HepG2 (cell line): Measurements from ENCODE around the gene ALX3. TPM values are rescaled to one million over a fixed set of nuclear protein-coding genes. Genes with fewer than 3 reads are reported as not detected.

Experiments
- CREB1 ChIP-seq, 2 experiments: fragments of 450-650 bp in 1 of 2; IDR thresholded peaks; 2 replicates each; pipeline ENCODE4 v1.6.1; 2016 to 2017; ENCODE audit warnings: control low read depth in 1 of 2, mild to moderate bottlenecking in 1 of 2, missing compliant biosample characterization in 1 of 2, missing genetic modification characterization in 1 of 2
- CTCF ChIP-seq: sonication (generic); formaldehyde crosslinking; IDR thresholded peaks from 2 replicates; pipeline ENCODE4 v1.5.0; 2020; ENCODE audit warnings: mild to moderate bottlenecking, missing genetic modification reagents, moderate library complexity
- ELF4 ChIP-seq: sonication (generic); formaldehyde crosslinking; IDR thresholded peaks from 2 replicates; pipeline ENCODE4 v1.5.0; 2020; ENCODE audit warnings: missing genetic modification reagents, mild to moderate bottlenecking, moderate library complexity, borderline replicate concordance
- HMGXB4 ChIP-seq, 2 experiments: sonication (generic) in 1 of 2; formaldehyde crosslinking in 1 of 2; IDR thresholded peaks; 2 replicates each; pipeline versions ENCODE4 v1.4.0 to v1.6.1; 2018 to 2020; ENCODE audit warnings: missing genetic modification reagents in 2 of 2, borderline replicate concordance in 1 of 2, low read depth in 1 of 2, mild to moderate bottlenecking in 1 of 2, missing biosample characterization in 1 of 2
- IRF9 ChIP-seq: sonication (generic); formaldehyde crosslinking; IDR thresholded peaks from 2 replicates; pipeline ENCODE4 v1.8.0; 2022; ENCODE audit warnings: missing genetic modification reagents, mild to moderate bottlenecking, borderline replicate concordance
- NFKB2 ChIP-seq: sonication (generic); formaldehyde crosslinking; IDR thresholded peaks from 2 replicates; pipeline ENCODE4 v1.4.0; 2020; ENCODE audit warnings: missing genetic modification reagents, borderline replicate concordance
- NR3C1 ChIP-seq: sonication (generic); formaldehyde crosslinking; IDR thresholded peaks from 2 replicates; pipeline ENCODE4 v1.4.0; 2020; ENCODE audit warnings: missing genetic modification reagents
- SUZ12 ChIP-seq: fragments of 150-350 bp; IDR thresholded peaks from 2 replicates; pipeline ENCODE4 v1.6.1; 2014; ENCODE audit warnings: low read depth, low read length
- ZBTB4 ChIP-seq: sonication (generic); formaldehyde crosslinking; IDR thresholded peaks from 2 replicates; pipeline ENCODE4 v1.4.0; 2020; ENCODE audit warnings: missing genetic modification reagents, mild to moderate bottlenecking, borderline replicate concordance
- ZBTB46 ChIP-seq: sonication (generic); formaldehyde crosslinking; IDR thresholded peaks from 2 replicates; pipeline ENCODE4 v1.4.0; 2020; ENCODE audit warnings: mild to moderate bottlenecking, missing genetic modification reagents, borderline replicate concordance
- ZFY ChIP-seq: sonication (generic); formaldehyde crosslinking; IDR thresholded peaks from 2 replicates; pipeline ENCODE4 v1.4.0; 2020; ENCODE audit warnings: missing genetic modification reagents
- ZNF280B ChIP-seq: sonication (generic); formaldehyde crosslinking; IDR thresholded peaks from 2 replicates; pipeline ENCODE4 v1.5.0; 2020; ENCODE audit warnings: missing genetic modification reagents, mild to moderate bottlenecking, borderline replicate concordance
- ZNF350 ChIP-seq: sonication (generic); formaldehyde crosslinking; IDR thresholded peaks from 2 replicates; pipeline ENCODE4 v1.4.0; 2020; ENCODE audit warnings: mild to moderate bottlenecking, low read depth, missing genetic modification reagents, borderline replicate concordance
- polyA plus RNA-seq, 8 experiments: library from polyadenylated mRNA; depleted of rRNA in 3 of 8; stranded (reverse) in 7 of 8; unstranded in 1 of 8; fragments of >200 nt; fragmentation: Illumina TruSeq in 4 of 8; extraction: Trizol in 4 of 8; gene quantifications; 2 replicates each; pipeline versions ENCODE4 v1.2.1 to v1.2.3, GENCODE V29; 2011 to 2016; ENCODE audit warnings: low read depth in 4 of 8, missing spikeins in 1 of 8, mixed read lengths in 1 of 8; ENCODE audit not compliant: insufficient read depth in 1 of 8
- total RNA-seq, 5 experiments: library from RNA; depleted of rRNA; stranded (reverse); fragments of >200 nt; fragmentation: Illumina TruSeq; extraction: Trizol; gene quantifications; 2 replicates each; pipeline ENCODE4 v1.2.3, GENCODE V29; 2016; ENCODE audit warnings: low read depth in 1 of 5

ALX3 gene
- total and polyA plus RNA-seq, 2 of the 13 experiments (the other 11 are each of a cell fraction or from before 2014, with no cell fraction given), result not detected

GRCh38 chr1:110106013-110106941, 35.8 kb upstream of the ALX3 start (continued):
- TF ChIP-seq NR3C1 (CRISPR knock-in tag) (no peak), IRF9 (CRISPR knock-in tag) (0 out of 2 replicates have a peak, but pooled peaks have one; percentile 48), ELF4 (CRISPR knock-in tag) (no peak), SUZ12 (no peak), ZFY (CRISPR knock-in tag) (peak; percentile 26; the same call in 1 of the 2 replicates), CREB1 (IDR thresholded peaks at IDR 0.05) (peak; percentile 43; the same call in 1 of the 2 replicates), CREB1 (CRISPR knock-in tag; IDR thresholded peaks at IDR 0.05) (no peak), NFKB2 (CRISPR knock-in tag) (0 out of 2 replicates have a peak, but pooled peaks have one; percentile 22), ZNF350 (CRISPR knock-in tag) (0 out of 2 replicates have a peak, but pooled peaks have one; percentile 17), ZBTB4 (CRISPR knock-in tag) (0 out of 2 replicates have a peak, but pooled peaks have one; percentile 21), CTCF (CRISPR knock-in tag) (peak; percentile 97), ZNF280B (CRISPR knock-in tag) (peak; percentile 70; the same call in 1 of the 2 replicates), HMGXB4 (CRISPR knock-in tag; IDR thresholded peaks at IDR 0.05; ENCODE audit: borderline replicate concordance in 1 of 2, low read depth in 1 of 2) (peak in 1 of 2 experiments; percentile 35; a peak in 1 of 4 replicates), ZBTB46 (CRISPR knock-in tag) (no peak)
